GM10266 (cell line): ENCODE results near the gene USP20.

Experiments
- DNase-seq: peaks from one replicate; pipeline ENCODE4 v3.0.0; 2012; ENCODE audit errors: extremely low spot score
- TF ChIP-seq, protein P1 (sequence below): IDR thresholded peaks from 2 replicates; pipeline ENCODE4 v1.5.1; 2012; ENCODE audit warnings: mild to moderate bottlenecking, low read depth; ENCODE audit not compliant: control insufficient read depth, insufficient read depth; ENCODE audit errors: missing control alignments

The USP20 gene

DNA sequence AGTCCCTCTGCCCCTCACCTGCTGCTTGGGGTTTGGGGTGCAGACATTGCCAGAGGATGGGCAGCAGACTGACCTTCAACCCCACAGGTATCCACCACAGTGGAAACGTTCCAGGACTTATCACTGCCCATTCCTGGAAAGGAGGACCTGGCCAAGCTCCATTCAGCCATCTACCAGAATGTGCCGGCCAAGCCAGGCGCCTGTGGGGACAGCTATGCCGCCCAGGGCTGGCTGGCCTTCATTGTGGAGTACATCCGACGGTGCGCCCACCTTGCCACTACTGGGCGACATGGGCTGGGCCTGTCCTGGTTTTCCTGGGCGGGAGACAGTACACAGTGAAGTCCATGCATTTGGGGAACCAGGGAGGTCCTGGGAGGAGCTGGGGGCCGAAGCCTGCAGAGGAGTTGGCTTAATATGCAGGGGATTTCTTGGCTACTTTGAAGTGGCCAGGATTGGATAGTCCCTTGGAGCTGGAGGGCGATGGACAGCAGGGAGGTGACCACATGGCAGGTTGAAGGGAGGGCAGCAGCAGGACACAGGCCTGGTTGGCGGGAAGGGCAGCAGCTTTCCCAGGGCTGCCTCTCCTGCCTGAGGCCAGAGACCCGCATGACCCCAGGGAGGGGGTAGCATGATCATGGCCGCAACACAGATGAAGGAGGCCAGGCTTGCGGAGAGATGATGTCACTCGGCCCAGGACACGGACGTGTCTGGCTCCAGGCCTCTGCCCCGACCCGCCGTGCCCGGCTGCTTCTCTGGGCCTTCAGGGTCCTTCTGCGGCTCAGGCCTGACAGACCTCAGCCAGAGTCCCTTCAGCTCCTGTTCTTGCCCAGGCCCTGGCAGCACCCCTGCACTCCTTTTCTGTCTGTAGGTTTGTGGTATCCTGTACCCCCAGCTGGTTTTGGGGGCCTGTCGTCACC is 34.6 kb downstream of the USP20 start:
- TF ChIP-seq, protein P1, sequence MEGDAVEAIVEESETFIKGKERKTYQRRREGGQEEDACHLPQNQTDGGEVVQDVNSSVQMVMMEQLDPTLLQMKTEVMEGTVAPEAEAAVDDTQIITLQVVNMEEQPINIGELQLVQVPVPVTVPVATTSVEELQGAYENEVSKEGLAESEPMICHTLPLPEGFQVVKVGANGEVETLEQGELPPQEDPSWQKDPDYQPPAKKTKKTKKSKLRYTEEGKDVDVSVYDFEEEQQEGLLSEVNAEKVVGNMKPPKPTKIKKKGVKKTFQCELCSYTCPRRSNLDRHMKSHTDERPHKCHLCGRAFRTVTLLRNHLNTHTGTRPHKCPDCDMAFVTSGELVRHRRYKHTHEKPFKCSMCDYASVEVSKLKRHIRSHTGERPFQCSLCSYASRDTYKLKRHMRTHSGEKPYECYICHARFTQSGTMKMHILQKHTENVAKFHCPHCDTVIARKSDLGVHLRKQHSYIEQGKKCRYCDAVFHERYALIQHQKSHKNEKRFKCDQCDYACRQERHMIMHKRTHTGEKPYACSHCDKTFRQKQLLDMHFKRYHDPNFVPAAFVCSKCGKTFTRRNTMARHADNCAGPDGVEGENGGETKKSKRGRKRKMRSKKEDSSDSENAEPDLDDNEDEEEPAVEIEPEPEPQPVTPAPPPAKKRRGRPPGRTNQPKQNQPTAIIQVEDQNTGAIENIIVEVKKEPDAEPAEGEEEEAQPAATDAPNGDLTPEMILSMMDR, result no peak
- DNase-seq, result no peak

DNA sequence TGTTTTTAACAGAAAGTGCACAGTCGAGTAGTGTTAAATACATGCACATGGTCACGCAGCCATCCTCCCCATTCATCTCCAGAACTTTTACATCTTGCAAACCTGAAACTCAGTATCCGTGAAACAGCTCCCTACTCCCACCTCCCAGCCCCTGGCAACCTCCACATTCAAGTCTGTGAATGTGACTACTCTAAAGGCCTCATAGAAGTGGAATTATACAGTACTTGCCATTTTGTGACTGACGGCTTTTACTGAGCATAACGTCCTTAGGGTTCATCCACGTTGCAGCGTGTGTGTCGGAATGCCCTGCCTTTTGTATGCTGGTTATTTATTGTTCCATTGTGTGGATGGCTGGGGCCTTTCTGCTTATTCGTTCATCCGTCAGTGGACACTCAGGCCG is 35.8 kb downstream of the USP20 start:
- TF ChIP-seq, protein P1, result no peak
- no peak for DNase-seq

DNA sequence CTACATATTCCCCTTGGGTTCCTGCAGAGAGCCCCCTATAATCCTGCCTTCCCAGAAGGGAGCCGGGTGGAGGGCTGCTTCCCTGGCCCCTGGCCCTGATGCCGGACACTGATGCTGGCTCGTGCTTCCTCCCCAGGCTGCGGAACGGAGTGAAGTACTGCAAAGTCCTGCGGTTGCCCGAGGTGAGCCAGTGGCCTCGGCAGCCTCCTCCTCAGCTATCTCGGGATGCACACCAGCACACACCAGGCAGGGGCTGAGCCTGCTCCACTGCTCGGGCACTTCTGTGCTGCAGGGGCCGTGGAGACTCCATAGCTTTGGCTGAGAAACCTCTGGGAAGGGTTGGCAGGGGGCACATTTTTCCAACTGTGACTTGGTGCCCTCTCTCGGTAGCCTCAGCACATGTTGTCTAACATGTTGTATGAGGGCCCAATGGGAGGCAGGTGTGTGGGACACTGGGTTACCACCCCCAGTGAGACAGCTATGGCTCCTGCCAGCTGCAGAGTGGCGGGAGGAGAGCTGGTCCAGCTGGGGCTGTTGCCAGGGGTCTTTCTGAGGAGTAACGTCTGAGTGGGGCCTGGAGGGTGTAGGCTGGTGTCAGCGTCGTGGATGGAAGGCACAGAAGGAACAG is 38.4 kb downstream of the USP20 start:
- TF ChIP-seq, protein P1, result no peak
- no peak for DNase-seq

DNA sequence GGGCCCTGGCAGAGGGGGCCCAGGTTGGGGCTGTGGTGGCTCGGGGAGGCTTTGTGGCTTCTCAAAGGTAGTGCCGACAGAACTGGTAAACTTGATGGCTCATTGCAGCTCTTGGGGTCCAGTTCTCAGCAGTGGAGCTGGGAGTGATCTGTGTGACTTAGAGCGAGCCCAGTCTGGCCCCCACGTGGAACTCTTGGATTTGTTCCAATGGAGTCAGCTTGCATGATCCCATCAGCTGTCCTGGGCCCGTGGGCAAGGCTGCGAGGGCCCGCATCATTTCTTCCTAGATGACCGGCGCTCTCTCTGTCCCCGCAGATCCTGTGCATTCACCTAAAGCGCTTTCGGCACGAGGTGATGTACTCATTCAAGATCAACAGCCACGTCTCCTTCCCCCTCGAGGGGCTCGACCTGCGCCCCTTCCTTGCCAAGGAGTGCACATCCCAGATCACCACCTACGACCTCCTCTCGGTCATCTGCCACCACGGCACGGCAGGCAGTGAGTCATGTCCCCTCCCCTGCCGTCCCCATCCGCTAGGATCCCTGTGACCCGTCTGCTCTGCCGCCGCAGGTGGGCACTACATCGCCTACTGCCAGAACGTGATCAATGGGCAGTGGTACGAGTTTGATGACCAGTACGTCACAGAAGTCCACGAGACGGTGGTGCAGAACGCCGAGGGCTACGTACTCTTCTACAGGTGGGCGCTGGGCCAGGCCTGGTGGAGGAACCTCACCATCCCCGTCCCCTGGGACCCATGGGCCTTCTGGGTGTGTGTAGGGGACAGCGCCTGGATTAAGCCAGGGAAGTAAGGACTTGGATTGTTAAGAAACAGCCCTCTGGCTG is 39.2 kb downstream of the USP20 start:
- TF ChIP-seq, protein P1, result no peak
- DNase-seq, result no peak

DNA sequence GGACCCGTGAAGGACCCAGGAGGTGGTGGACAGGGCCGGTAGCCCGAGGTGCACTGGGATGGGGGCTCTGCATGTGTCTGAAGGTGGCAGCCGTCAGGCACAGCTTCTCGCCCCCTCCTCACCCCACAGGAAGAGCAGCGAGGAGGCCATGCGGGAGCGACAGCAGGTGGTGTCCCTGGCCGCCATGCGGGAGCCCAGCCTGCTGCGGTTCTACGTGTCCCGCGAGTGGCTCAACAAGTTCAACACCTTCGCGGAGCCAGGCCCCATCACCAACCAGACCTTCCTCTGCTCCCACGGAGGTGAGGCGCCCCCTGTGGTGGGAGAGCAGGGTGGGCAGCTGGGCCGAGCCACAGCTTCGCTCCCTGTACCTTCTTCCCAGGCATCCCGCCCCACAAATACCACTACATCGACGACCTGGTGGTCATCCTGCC is 39.9 kb downstream of the USP20 start:
- no peak for DNase-seq
- TF ChIP-seq, protein P1, result no peak

DNA sequence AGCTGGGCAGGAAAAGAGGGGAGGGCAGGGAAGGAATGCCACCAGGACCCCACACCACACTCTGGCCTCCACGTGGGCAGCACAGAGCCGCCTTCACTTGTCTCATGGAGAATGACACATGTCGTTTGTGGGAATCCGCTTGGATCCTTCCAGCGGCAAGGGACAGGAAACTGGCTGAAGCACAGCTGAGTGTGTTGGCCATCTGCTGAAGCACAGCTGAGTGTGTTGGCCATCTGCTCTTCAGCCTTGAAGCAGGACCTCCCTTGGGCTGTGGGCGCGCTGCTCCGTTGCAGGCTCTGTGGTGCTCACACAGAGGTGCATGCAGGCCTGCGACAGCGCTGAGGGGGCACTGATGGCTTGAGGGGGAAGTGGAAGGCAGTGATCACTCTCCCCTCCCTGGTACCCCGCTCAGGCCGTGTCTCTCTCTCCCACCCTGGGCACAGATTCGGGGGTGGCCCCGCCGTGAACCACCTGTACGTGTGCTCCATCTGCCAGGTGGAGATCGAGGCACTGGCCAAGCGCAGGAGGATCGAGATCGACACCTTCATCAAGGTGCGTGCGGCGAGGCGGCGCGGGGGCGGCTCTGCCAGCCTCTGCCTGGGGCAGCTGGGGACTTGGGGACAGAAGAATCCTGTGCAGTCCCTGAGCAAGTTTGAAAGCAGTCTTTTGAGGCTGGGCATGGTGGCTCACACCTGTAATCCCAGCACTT is 40.6 kb downstream of the USP20 start:
- no peak for DNase-seq

More for the DNA sequence above, 40.6 kb downstream of the USP20 start:
- TF ChIP-seq, protein P1, result no peak
